ENCODE data around the gene MTAP. TPM values are rescaled to one million over a fixed set of nuclear protein-coding genes. Genes with fewer than 3 reads are reported as not detected.

The MTAP gene
- polyA plus RNA-seq, 3 donors: 7.4 to 11.3 (median 7.8) TPM

DNA sequence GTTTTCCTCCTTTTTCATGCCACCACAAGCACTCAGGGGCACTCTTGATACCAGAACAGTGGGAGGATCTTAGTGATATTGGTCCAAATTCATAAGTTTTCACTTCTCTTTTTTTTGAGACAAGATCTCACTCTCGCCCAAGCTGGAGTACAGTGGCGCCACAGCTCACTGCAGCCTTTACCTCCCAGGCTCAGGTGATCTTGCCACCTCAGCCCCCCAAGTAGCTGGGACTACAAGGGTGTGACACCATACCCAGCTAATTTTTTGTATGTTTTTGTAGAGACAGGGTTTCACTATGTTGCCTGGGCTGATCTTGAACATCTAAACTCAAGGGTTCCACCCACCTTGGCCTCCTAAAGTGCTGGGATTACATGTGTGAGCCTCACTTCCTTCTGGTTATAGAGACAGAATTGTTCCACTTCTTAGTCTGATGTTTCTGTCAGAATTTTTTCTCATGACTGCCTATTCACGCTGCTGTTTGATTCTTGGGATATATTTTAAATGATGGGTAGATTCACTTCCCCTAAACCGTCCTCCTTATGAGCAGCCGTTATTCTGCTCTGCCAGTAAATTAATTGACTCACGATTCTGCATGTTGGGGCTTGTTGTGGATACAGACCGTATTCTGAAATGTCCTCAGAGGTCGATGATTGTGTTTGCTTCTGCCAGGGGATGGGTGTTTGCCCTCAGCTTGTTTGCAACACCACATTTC lies 30.8 kb downstream of the MTAP start:
- Mint-ChIP-seq H3K9me3 (peaks cover 0 to 8% (median 0%) of the 10 kb centered on the region in 7 donors), H3K27me3 (ENCODE audit: low read depth in 3 of 3) (no peaks in the 10 kb centered on the region), H3K27ac (peak overlapping the region; percentile 55 to 96 (median 89)), H3K36me3 (peaks cover 65 to 74% of the 10 kb centered on the region in 2 donors), H3K4me3 (peak overlapping the region in 1 of 2 donors; percentile 22), H3K4me1 (peaks cover 49% of the 10 kb centered on the region)
- peak overlapping the region; percentile 24 for H3K4me2 ChIP-seq (replicated peaks; ENCODE audit: extremely low read depth, low read length, poor library complexity, severe bottlenecking)
- peak overlapping the region in 1 of 3 experiments; percentile 24 for H3K4me3 ChIP-seq (replicated peaks in 1 of 3; ENCODE audit: low read depth in 2 of 3, low read length in 3 of 3)
- peaks cover 33 to 65% of the 10 kb centered on the region in 2 donors for H3K36me3 ChIP-seq (replicated peaks in 1 of 2; ENCODE audit: control insufficient read depth in 1 of 2, insufficient read depth in 2 of 2, low read length in 2 of 2)
- peak overlapping the region; percentile 42 for H3K9ac ChIP-seq (ENCODE audit: insufficient read depth, low read length, poor library complexity, severe bottlenecking)
- H2AFZ ChIP-seq (ENCODE audit: insufficient read depth, low read depth, low read length, poor library complexity, severe bottlenecking): no peak overlapping the region
- H3K79me2 ChIP-seq (ENCODE audit: insufficient read depth, low read length): no peaks in the 10 kb centered on the region
- no peaks in the 10 kb centered on the region for H3K9me3 ChIP-seq (replicated peaks in 1 of 2; ENCODE audit: control insufficient read depth in 1 of 2, insufficient read depth in 1 of 2, low read length in 2 of 2)
- H3K4me1 ChIP-seq (ENCODE audit: control insufficient read depth in 1 of 2, insufficient read depth in 2 of 2, low read length in 2 of 2): peaks cover 34% of the 10 kb centered on the region in 2 donors
- 0% methylated on average over 3 of the region's 8 CpGs for WGBS (ENCODE audit: insufficient coverage)
- no peak for TF ChIP-seq CTCF (IDR thresholded peaks at IDR 0.05)
- no peaks in the 10 kb centered on the region for H3K27me3 ChIP-seq (ENCODE audit: control insufficient read depth in 2 of 2, insufficient read depth in 2 of 2, low read length in 2 of 2)
- intact Hi-C loops (cut with micrococcal nuclease): loop anchor here in 1 of 2 donors (2.0 kb wide), 1 partner anchor 16 kb away; no protein-coding TSS in a partner anchor
- H3K27ac ChIP-seq (ENCODE audit: low read depth in 1 of 2, low read length in 2 of 2): peak overlapping the region; percentile 46 to 77
- DNase-seq: peak; percentile 69 to 93 (median 82)
- H4K20me1 ChIP-seq (ENCODE audit: insufficient read depth, low read length): peaks cover 6% of the 10 kb centered on the region

DNA sequence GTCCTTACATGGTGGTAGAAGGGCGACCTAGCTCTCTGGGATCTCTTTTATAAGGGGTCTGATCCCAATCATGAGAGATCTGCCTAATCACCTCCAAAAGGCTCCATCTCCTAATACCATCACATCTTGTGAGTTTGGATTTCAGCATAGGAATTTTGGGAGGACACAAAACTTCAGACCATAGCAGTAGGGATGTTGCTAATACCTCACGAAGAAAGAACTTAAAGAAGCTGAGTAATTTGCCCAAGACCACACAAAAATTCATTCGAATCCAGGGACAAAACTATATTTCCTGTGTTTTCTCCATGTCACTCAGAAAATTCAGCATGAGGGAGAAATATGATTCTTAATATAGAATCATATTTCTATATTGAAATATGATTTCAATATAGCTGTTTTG lies 32.7 kb downstream of the MTAP start:
- DNase-seq: no peak
- H3K9me3 ChIP-seq (replicated peaks in 1 of 2; ENCODE audit: control insufficient read depth in 1 of 2, insufficient read depth in 1 of 2, low read length in 2 of 2): no peaks in the 10 kb centered on the region
- peaks cover 49% of the 10 kb centered on the region for H3K4me1 Mint-ChIP-seq
- peaks cover 34% of the 10 kb centered on the region in 2 donors for H3K4me1 ChIP-seq (ENCODE audit: control insufficient read depth in 1 of 2, insufficient read depth in 2 of 2, low read length in 2 of 2)
- peak overlapping the region in 2 of 7 donors; percentile 3 to 15 for H3K27ac Mint-ChIP-seq
- H3K79me2 ChIP-seq (ENCODE audit: insufficient read depth, low read length): no peaks in the 10 kb centered on the region
- no peak overlapping the region for H3K9ac ChIP-seq (ENCODE audit: insufficient read depth, low read length, poor library complexity, severe bottlenecking)
- no peak overlapping the region for H3K4me3 Mint-ChIP-seq
- peaks cover 67 to 75% of the 10 kb centered on the region in 2 donors for H3K36me3 Mint-ChIP-seq
- intact Hi-C loops (cut with micrococcal nuclease): no loop called here
- whole genome bisulfite sequencing (ENCODE audit: insufficient coverage): no CpG with 5 or more reads among the region's 3 CpGs
- peaks cover 0 to 14% (median 6%) of the 10 kb centered on the region in 7 donors for H3K9me3 Mint-ChIP-seq
- no peak overlapping the region for H2AFZ ChIP-seq (ENCODE audit: insufficient read depth, low read depth, low read length, poor library complexity, severe bottlenecking)
- H3K27ac ChIP-seq (ENCODE audit: low read depth in 1 of 2, low read length in 2 of 2): no peak overlapping the region
- no peak for TF ChIP-seq CTCF (IDR thresholded peaks at IDR 0.05)
- no peaks in the 10 kb centered on the region for H3K27me3 Mint-ChIP-seq (ENCODE audit: low read depth in 3 of 3)
- H3K4me3 ChIP-seq (replicated peaks in 1 of 3; ENCODE audit: low read depth in 2 of 3, low read length in 3 of 3): no peak overlapping the region
- no peaks in the 10 kb centered on the region for H3K27me3 ChIP-seq (ENCODE audit: control insufficient read depth in 2 of 2, insufficient read depth in 2 of 2, low read length in 2 of 2)
- peaks cover 37 to 63% of the 10 kb centered on the region in 2 donors for H3K36me3 ChIP-seq (replicated peaks in 1 of 2; ENCODE audit: control insufficient read depth in 1 of 2, insufficient read depth in 2 of 2, low read length in 2 of 2)
- H4K20me1 ChIP-seq (ENCODE audit: insufficient read depth, low read length): peaks cover 6% of the 10 kb centered on the region
- no peak overlapping the region for H3K4me2 ChIP-seq (replicated peaks; ENCODE audit: extremely low read depth, low read length, poor library complexity, severe bottlenecking)
